HepG2 (cell line): ENCODE results near the gene TANC1. TPM values are rescaled to one million over a fixed set of nuclear protein-coding genes. Genes with fewer than 3 reads are reported as not detected.

Experiments used
- BCL6 ChIP-seq: IDR thresholded peaks from 2 replicates; pipeline ENCODE4 v1.6.1; 2016; ENCODE audit warnings: missing genetic modification reagents, missing compliant biosample characterization
- FOXO1 ChIP-seq: sonication (generic); formaldehyde crosslinking; IDR thresholded peaks from 2 replicates; pipeline ENCODE4 v1.4.0; 2020; ENCODE audit warnings: missing genetic modification reagents
- MAF1 ChIP-seq: sonication (generic); formaldehyde crosslinking; IDR thresholded peaks from 2 replicates; pipeline ENCODE4 v1.5.0; 2020; ENCODE audit warnings: missing genetic modification reagents, borderline replicate concordance
- NFIC ChIP-seq: IDR thresholded peaks from 2 replicates; pipeline ENCODE4 v1.6.1; 2012; ENCODE audit warnings: mild to moderate bottlenecking, low read length, inconsistent platforms
- SPEN ChIP-seq: sonication (generic); formaldehyde crosslinking; IDR thresholded peaks from 2 replicates; pipeline ENCODE4 v1.5.1; 2020; ENCODE audit warnings: low read depth, mild to moderate bottlenecking, missing genetic modification reagents
- SRSF4 ChIP-seq: fragments of 200-400 bp; formaldehyde crosslinking; IDR thresholded peaks from one replicate; pipeline ENCODE4 v1.6.1; 2018; ENCODE audit warnings: mild to moderate bottlenecking, low read depth, low read length, moderate library complexity; ENCODE audit not compliant: poor library complexity, severe bottlenecking
- TBL1XR1 ChIP-seq: fragments of 150-350 bp; IDR thresholded peaks from 2 replicates; pipeline ENCODE4 v1.6.1; 2014; ENCODE audit warnings: borderline replicate concordance, low read length; ENCODE audit not compliant: partially characterized antibody
- ZNF432 ChIP-seq: sonication (generic); formaldehyde crosslinking; IDR thresholded peaks from 2 replicates; pipeline ENCODE4 v1.5.0; 2020; ENCODE audit warnings: missing genetic modification reagents, mild to moderate bottlenecking, borderline replicate concordance
- ZNF441 ChIP-seq: sonication (generic); formaldehyde crosslinking; IDR thresholded peaks from 2 replicates; pipeline ENCODE4 v1.7.0; 2021; ENCODE audit warnings: missing genetic modification reagents, borderline replicate concordance
- ZNF772 ChIP-seq: sonication (generic); formaldehyde crosslinking; IDR thresholded peaks from 2 replicates; pipeline ENCODE4 v1.5.0; 2020; ENCODE audit warnings: mild to moderate bottlenecking, missing genetic modification reagents
- ZNF850 ChIP-seq: sonication (generic); formaldehyde crosslinking; conservative IDR thresholded peaks from 2 replicates; pipeline ENCODE4 v1.9.0; 2021; ENCODE audit warnings: mild to moderate bottlenecking, missing genetic modification reagents
- polyA plus RNA-seq, 8 experiments: library from polyadenylated mRNA; depleted of rRNA in 3 of 8; stranded (reverse) in 7 of 8; unstranded in 1 of 8; fragments of >200 nt; fragmentation: Illumina TruSeq in 4 of 8; extraction: Trizol in 4 of 8; gene quantifications; 2 replicates each; pipeline versions ENCODE4 v1.2.1 to v1.2.3, GENCODE V29; 2011 to 2016; ENCODE audit warnings: low read depth in 4 of 8, missing spikeins in 1 of 8, mixed read lengths in 1 of 8; ENCODE audit not compliant: insufficient read depth in 1 of 8
- total RNA-seq, 5 experiments: library from RNA; depleted of rRNA; stranded (reverse); fragments of >200 nt; fragmentation: Illumina TruSeq; extraction: Trizol; gene quantifications; 2 replicates each; pipeline ENCODE4 v1.2.3, GENCODE V29; 2016; ENCODE audit warnings: low read depth in 1 of 5
- TF ChIP-seq, protein P1 (sequence below): sonication (generic); formaldehyde crosslinking; IDR thresholded peaks from 2 replicates; pipeline ENCODE4 v1.5.1; 2020; ENCODE audit warnings: missing genetic modification reagents, mild to moderate bottlenecking, borderline replicate concordance
- TF ChIP-seq, protein P2 (sequence below): sonication (generic); formaldehyde crosslinking; IDR thresholded peaks from 2 replicates; pipeline ENCODE4 v1.4.0; 2020; ENCODE audit warnings: missing genetic modification reagents
- TF ChIP-seq, protein P3 (sequence below): sonication (generic); formaldehyde crosslinking; conservative IDR thresholded peaks from 2 replicates; pipeline ENCODE4 v1.4.0; 2020; ENCODE audit warnings: mild to moderate bottlenecking, missing genetic modification reagents, moderate library complexity
- TF ChIP-seq, protein P4 (sequence below): sonication (generic); formaldehyde crosslinking; IDR thresholded peaks from 2 replicates; pipeline ENCODE4 v1.4.0; 2020; ENCODE audit warnings: mild to moderate bottlenecking, missing genetic modification reagents, borderline replicate concordance

The TANC1 gene
- total and polyA plus RNA-seq, 2 of the 13 experiments (the other 11 are each of a cell fraction or from before 2014, with no cell fraction given), result 2.3 to 5.6 TPM

DNA sequence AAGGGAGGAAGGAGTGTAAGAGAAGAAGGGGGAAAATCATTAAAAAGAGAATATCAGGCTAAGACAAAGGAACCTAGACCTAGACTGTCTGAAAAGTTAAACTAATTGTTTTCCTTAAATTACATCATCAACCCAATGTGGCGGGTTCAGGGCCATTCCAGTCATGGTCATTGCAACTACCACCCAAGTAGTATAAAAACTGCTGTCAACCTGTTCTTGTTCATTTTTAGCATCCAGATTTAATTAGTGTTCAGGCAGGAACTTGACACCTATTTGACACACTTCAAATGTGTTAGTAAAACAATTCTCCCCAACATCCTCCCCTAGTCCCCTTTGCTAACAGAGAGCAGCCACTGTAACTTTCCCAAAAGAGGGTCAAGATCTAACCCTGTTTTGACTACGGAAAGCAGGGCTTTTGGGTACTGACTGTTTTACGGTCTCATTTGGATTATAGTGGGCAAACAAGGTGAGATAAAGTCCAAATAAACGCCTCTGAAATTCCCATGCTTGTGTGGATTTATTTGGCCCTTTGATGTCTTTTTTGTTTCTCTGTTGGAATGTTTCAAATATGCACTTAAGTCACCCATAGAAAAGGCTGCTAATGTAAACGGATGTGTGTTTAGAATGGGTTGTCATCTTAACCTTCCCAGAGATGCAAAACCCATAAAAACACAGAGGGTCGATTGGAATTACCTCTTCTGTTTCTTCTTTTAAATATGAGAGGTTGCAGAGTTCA lies 19.3 kb upstream of the TANC1 start (continued):
- peak; percentile 51 for TF ChIP-seq BCL6 (CRISPR knock-in tag)
- no peak for TF ChIP-seq MAF1
- TF ChIP-seq NFIC, result no peak
- TF ChIP-seq ZNF441 (CRISPR knock-in tag), result no peak
- TF ChIP-seq, protein P1, sequence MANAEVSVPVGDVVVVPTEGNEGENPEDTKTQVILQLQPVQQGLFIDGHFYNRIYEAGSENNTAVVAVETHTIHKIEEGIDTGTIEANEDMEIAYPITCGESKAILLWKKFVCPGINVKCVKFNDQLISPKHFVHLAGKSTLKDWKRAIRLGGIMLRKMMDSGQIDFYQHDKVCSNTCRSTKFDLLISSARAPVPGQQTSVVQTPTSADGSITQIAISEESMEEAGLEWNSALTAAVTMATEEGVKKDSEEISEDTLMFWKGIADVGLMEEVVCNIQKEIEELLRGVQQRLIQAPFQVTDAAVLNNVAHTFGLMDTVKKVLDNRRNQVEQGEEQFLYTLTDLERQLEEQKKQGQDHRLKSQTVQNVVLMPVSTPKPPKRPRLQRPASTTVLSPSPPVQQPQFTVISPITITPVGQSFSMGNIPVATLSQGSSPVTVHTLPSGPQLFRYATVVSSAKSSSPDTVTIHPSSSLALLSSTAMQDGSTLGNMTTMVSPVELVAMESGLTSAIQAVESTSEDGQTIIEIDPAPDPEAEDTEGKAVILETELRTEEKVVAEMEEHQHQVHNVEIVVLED (CRISPR knock-in tag), result no peak
- TF ChIP-seq, protein P2, sequence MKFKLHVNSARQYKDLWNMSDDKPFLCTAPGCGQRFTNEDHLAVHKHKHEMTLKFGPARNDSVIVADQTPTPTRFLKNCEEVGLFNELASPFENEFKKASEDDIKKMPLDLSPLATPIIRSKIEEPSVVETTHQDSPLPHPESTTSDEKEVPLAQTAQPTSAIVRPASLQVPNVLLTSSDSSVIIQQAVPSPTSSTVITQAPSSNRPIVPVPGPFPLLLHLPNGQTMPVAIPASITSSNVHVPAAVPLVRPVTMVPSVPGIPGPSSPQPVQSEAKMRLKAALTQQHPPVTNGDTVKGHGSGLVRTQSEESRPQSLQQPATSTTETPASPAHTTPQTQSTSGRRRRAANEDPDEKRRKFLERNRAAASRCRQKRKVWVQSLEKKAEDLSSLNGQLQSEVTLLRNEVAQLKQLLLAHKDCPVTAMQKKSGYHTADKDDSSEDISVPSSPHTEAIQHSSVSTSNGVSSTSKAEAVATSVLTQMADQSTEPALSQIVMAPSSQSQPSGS, result 0 out of 2 replicates have a peak, but pooled peaks have one; percentile 31
- TF ChIP-seq, protein P3, sequence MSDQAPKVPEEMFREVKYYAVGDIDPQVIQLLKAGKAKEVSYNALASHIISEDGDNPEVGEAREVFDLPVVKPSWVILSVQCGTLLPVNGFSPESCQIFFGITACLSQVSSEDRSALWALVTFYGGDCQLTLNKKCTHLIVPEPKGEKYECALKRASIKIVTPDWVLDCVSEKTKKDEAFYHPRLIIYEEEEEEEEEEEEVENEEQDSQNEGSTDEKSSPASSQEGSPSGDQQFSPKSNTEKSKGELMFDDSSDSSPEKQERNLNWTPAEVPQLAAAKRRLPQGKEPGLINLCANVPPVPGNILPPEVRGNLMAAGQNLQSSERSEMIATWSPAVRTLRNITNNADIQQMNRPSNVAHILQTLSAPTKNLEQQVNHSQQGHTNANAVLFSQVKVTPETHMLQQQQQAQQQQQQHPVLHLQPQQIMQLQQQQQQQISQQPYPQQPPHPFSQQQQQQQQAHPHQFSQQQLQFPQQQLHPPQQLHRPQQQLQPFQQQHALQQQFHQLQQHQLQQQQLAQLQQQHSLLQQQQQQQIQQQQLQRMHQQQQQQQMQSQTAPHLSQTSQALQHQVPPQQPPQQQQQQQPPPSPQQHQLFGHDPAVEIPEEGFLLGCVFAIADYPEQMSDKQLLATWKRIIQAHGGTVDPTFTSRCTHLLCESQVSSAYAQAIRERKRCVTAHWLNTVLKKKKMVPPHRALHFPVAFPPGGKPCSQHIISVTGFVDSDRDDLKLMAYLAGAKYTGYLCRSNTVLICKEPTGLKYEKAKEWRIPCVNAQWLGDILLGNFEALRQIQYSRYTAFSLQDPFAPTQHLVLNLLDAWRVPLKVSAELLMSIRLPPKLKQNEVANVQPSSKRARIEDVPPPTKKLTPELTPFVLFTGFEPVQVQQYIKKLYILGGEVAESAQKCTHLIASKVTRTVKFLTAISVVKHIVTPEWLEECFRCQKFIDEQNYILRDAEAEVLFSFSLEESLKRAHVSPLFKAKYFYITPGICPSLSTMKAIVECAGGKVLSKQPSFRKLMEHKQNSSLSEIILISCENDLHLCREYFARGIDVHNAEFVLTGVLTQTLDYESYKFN (CRISPR knock-in tag), result peak; percentile 79
- no peak for TF ChIP-seq ZNF772 (CRISPR knock-in tag)
- no peak for TF ChIP-seq SPEN (CRISPR knock-in tag)
- no peak for TF ChIP-seq ZNF432 (CRISPR knock-in tag)
- TF ChIP-seq SRSF4, result no peak
- TF ChIP-seq, protein P4, sequence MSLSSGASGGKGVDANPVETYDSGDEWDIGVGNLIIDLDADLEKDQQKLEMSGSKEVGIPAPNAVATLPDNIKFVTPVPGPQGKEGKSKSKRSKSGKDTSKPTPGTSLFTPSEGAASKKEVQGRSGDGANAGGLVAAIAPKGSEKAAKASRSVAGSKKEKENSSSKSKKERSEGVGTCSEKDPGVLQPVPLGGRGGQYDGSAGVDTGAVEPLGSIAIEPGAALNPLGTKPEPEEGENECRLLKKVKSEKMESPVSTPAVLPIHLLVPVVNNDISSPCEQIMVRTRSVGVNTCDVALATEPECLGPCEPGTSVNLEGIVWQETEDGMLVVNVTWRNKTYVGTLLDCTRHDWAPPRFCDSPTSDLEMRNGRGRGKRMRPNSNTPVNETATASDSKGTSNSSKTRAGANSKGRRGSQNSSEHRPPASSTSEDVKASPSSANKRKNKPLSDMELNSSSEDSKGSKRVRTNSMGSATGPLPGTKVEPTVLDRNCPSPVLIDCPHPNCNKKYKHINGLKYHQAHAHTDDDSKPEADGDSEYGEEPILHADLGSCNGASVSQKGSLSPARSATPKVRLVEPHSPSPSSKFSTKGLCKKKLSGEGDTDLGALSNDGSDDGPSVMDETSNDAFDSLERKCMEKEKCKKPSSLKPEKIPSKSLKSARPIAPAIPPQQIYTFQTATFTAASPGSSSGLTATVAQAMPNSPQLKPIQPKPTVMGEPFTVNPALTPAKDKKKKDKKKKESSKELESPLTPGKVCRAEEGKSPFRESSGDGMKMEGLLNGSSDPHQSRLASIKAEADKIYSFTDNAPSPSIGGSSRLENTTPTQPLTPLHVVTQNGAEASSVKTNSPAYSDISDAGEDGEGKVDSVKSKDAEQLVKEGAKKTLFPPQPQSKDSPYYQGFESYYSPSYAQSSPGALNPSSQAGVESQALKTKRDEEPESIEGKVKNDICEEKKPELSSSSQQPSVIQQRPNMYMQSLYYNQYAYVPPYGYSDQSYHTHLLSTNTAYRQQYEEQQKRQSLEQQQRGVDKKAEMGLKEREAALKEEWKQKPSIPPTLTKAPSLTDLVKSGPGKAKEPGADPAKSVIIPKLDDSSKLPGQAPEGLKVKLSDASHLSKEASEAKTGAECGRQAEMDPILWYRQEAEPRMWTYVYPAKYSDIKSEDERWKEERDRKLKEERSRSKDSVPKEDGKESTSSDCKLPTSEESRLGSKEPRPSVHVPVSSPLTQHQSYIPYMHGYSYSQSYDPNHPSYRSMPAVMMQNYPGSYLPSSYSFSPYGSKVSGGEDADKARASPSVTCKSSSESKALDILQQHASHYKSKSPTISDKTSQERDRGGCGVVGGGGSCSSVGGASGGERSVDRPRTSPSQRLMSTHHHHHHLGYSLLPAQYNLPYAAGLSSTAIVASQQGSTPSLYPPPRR, result peak; percentile 63; the same call in 1 of the 2 replicates
- TF ChIP-seq ZNF850 (CRISPR knock-in tag), result no peak
- TF ChIP-seq FOXO1 (CRISPR knock-in tag), result 0 out of 2 replicates have a peak, but pooled peaks have one; percentile 9
- no peak for TF ChIP-seq TBL1XR1
